ENCODE data around the gene HPSE. TPM values are rescaled to one million over a fixed set of nuclear protein-coding genes. Genes with fewer than 3 reads are reported as not detected.

Gene HPSE
- total and polyA plus RNA-seq, 9 of the 15 experiments (the other 6 are each of a cell fraction or from before 2014, with no cell fraction given), result 0.01 to 0.42 (median 0.14) TPM; not detected in 1

- TF ChIP-seq PBX2 (CRISPR knock-in tag; IDR thresholded peaks at IDR 0.05; ENCODE audit: low read depth), result no peak
- TF ChIP-seq PBX2 (tag; conservative IDR thresholded peaks at IDR 0.05; ENCODE audit: low read depth), result peak; percentile 34; the same call in 1 of the 2 replicates
- peak; percentile 40; the same call in 1 of the 2 replicates for TF ChIP-seq ATF3 (IDR thresholded peaks at IDR 0.05)
- no peak for TF ChIP-seq ATF3 (CRISPR knock-in tag; conservative IDR thresholded peaks at IDR 0.05)
- TF ChIP-seq KLF6 (CRISPR knock-in tag; IDR thresholded peaks at IDR 0.05; ENCODE audit: borderline replicate concordance), result no peak
- TF ChIP-seq TEAD4 (IDR thresholded peaks at IDR 0.05; ENCODE audit: low read length), result peak; percentile 37; the same call in 1 of the 2 replicates
- TF ChIP-seq TEAD4 (CRISPR knock-in tag; IDR thresholded peaks at IDR 0.05; ENCODE audit: borderline replicate concordance), result no peak
- peak; percentile 47; the same call in 1 of the 2 replicates for TF ChIP-seq TCF3 (CRISPR knock-in tag; IDR thresholded peaks at IDR 0.05)
- no peak for TF ChIP-seq BRD4 (IDR thresholded peaks at IDR 0.05)
- TF ChIP-seq ARID3A (IDR thresholded peaks at IDR 0.05; ENCODE audit: borderline replicate concordance, low read depth, low read length), result 0 out of 2 replicates have a peak, but pooled peaks have one; percentile 33
- TF ChIP-seq TCF15 (CRISPR knock-in tag; IDR thresholded peaks at IDR 0.05), result no peak
- no peak for TF ChIP-seq SP2 (IDR thresholded peaks at IDR 0.05; ENCODE audit: extremely low read depth, low read depth, low read length, poor library complexity, severe bottlenecking)
- TF ChIP-seq CBFA2T3 (IDR thresholded peaks at IDR 0.05), result peak; percentile 64
- 0 out of 2 replicates have a peak, but pooled peaks have one; percentile 8 for TF ChIP-seq NFIC (IDR thresholded peaks at IDR 0.05)
- TF ChIP-seq ATF7 (IDR thresholded peaks at IDR 0.05), result no peak
- TF ChIP-seq GABPB1 (CRISPR knock-in tag; IDR thresholded peaks at IDR 0.05), result no peak
- TF ChIP-seq RCOR1 (IDR thresholded peaks at IDR 0.05; ENCODE audit: borderline replicate concordance in 1 of 2, low read depth in 2 of 2, low read length in 2 of 2), result peak in 1 of 2 experiments; percentile 5; a peak in 1 of 4 replicates
- peak in 1 of 2 experiments; percentile 50; a peak in 1 of 4 replicates for TF ChIP-seq FOXA3 (CRISPR knock-in tag; conservative IDR thresholded peaks at IDR 0.05 in 1 of 2, IDR thresholded peaks at IDR 0.05 in 1 of 2)
- TF ChIP-seq HMGN3 (IDR thresholded peaks at IDR 0.05; ENCODE audit: borderline replicate concordance, extremely low read depth, insufficient read length, low read depth, low read length), result no peak
- no peak for TF ChIP-seq KLF16 (IDR thresholded peaks at IDR 0.05)
- TF ChIP-seq HIVEP1 (CRISPR knock-in tag; IDR thresholded peaks at IDR 0.05), result no peak
- peak; percentile 98 for TF ChIP-seq ZNF316 (IDR thresholded peaks at IDR 0.05)
- peak; percentile 37; the same call in 1 of the 2 replicates for TF ChIP-seq NFE2 (IDR thresholded peaks at IDR 0.05; ENCODE audit: low read depth)
- peak; percentile 90 for TF ChIP-seq MAFK (IDR thresholded peaks at IDR 0.05; ENCODE audit: low read length)
These were observed 72.0 kb downstream of the HPSE start (continued) for GRCh38 chr4:83262682-83263081.

Data from K562 (cell line).